IgD-negative memory B cell (primary cell): Measurements from ENCODE around the gene SRSF4. TPM values are rescaled to one million over a fixed set of nuclear protein-coding genes. Genes with fewer than 3 reads are reported as not detected.

ENCODE experiments used
- H3K27ac Mint-ChIP-seq, 3 donors: one replicate each; pipeline ENCODE4 v1.8.0; 2020 to 2022; ENCODE audit warnings: mild to moderate bottlenecking in 3 of 3, mixed read lengths in 3 of 3, moderate library complexity in 1 of 3
- H3K27me3 Mint-ChIP-seq: one replicate; pipeline ENCODE4 v1.8.0; 2021; ENCODE audit warnings: mixed read lengths
- H3K36me3 Mint-ChIP-seq: one replicate; pipeline ENCODE4 v1.8.0; 2020; ENCODE audit warnings: mild to moderate bottlenecking, mixed read lengths
- H3K4me1 Mint-ChIP-seq, 3 donors: one replicate each; pipeline ENCODE4 v1.8.0; 2020 to 2022; ENCODE audit warnings: mixed read lengths in 3 of 3, mild to moderate bottlenecking in 1 of 3
- H3K4me3 Mint-ChIP-seq, 4 donors: one replicate each; pipeline ENCODE4 v1.8.0; 2020 to 2022; ENCODE audit warnings: mild to moderate bottlenecking in 4 of 4, mixed read lengths in 4 of 4, moderate library complexity in 3 of 4
- H3K9me3 Mint-ChIP-seq, 3 donors: one replicate each; pipeline ENCODE4 v1.8.0; 2020 to 2021; ENCODE audit warnings: mixed read lengths in 3 of 3, mild to moderate bottlenecking in 1 of 3
- polyA plus RNA-seq: library from polyadenylated mRNA; unstranded; fragments of 300-500 nt; fragmentation: Illumina TruSeq; gene quantifications from one replicate; pipeline ENCODE4 v1.2.3, GENCODE V29; 2021

Gene SRSF4
- polyA plus RNA-seq, 1 donor from 2014 or later = 88.3 TPM

DNA sequence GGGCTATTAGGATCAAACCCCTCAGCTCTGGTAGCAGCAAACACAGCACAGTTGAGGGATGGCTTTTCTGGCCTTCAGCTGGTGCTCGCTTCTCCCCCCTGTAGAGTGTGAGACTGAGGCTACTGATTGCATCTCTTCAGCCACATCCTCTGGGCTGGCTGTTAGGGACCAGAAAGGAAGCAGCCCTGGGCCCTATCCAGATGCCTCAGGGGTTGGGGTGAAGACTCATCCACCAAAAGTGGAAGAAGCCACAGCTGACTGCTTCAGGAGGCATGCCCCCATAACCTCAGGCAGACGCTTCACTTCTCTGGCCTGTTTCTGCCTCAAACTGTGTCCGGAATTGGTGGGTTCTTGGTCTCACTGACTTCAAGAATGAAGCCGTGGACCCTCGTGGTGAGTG, 51.8 kb downstream of the SRSF4 start:
- Mint-ChIP-seq H3K9me3 (peaks cover 0 to 1% (median 0%) of the 10 kb centered on the region in 3 donors), H3K27me3 (peaks cover 13% of the 10 kb centered on the region), H3K4me1 (peaks cover 0 to 7% (median 7%) of the 10 kb centered on the region in 3 donors), H3K36me3 (no peaks in the 10 kb centered on the region), H3K27ac (no peak overlapping the region), H3K4me3 (no peak overlapping the region)

DNA sequence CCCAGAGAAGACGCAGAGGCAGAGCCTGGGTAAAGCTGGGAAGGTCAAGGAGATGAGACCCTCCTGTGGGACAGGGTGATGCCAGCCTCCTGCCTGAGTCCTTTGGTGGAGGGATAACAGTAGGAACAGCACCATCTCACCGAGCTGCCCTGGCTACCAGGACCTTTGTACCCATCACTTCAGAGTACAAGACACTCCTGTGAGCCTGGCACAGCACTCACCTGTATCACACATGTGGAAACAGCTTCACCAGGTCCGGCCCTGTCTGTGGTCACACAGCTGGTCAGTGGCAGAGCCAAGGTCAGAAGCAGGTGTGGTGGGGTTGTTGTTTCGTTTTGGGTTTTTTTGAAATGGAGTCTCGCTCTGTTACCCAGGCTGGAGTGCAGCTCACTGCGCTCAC, 53.0 kb downstream of the SRSF4 start:
- H3K36me3 Mint-ChIP-seq = no peaks in the 10 kb centered on the region
- peaks cover 0 to 7% (median 7%) of the 10 kb centered on the region in 3 donors for H3K4me1 Mint-ChIP-seq
- no peaks in the 10 kb centered on the region for H3K9me3 Mint-ChIP-seq
- H3K4me3 Mint-ChIP-seq = no peak overlapping the region
- H3K27me3 Mint-ChIP-seq = peaks cover 13% of the 10 kb centered on the region
- H3K27ac Mint-ChIP-seq = no peak overlapping the region

DNA sequence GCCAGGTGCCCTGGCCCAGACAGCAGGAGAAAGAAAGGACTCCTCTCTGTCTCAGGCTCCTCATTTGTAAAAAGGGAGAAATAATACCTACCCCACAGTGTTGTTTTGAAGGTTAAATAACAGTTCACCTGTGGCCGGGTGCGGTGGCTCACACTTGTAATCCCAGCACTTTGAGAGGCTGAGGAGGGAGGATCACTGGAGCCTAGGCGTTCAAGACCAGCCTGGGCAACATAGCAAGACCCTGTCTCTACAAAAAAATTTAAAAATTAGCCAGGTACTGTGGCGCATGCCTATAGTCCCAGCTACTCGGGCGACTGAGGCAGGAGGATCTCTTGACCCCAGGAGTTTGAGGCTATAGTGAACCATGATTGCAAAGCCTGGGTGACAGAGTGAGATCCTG, 55.5 kb downstream of the SRSF4 start:
- peaks cover 19% of the 10 kb centered on the region for H3K27me3 Mint-ChIP-seq

DNA sequence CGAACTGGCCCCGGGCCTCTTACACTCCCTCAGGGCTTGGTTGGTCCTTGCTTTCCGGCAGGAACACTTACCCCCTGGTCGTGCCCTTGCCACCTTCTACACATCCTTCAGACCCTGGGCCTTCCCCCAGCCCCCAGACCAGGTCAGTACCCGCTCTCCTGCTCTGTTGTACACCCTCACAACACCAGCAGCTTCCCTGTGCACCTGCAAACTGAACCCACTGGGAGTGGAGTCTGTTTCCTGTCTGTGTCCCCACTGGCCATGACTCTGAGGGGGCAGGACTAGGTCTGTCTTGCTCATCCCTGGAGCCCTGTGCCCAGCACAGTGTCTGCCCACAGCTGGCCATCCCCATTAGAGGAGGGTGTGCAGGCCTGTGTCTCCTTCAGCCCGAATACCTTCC, 55.9 kb downstream of the SRSF4 start:
- Mint-ChIP-seq H3K36me3 (no peaks in the 10 kb centered on the region), H3K9me3 (no peaks in the 10 kb centered on the region), H3K4me3 (peak overlapping the region; percentile 55 to 97 (median 89)), H3K4me1 (peaks cover 0 to 7% (median 4%) of the 10 kb centered on the region in 3 donors), H3K27me3 (peaks cover 19% of the 10 kb centered on the region), H3K27ac (peak overlapping the region in 1 of 3 donors; percentile 78)

More for the DNA sequence above, 55.5 kb downstream of the SRSF4 start:
- H3K4me3 Mint-ChIP-seq = peak overlapping the region; percentile 10 to 97 (median 58)
- H3K36me3 Mint-ChIP-seq = no peaks in the 10 kb centered on the region
- H3K9me3 Mint-ChIP-seq = no peaks in the 10 kb centered on the region
- H3K4me1 Mint-ChIP-seq = peaks cover 0 to 7% (median 4%) of the 10 kb centered on the region in 3 donors
- peak overlapping the region in 1 of 3 donors; percentile 78 for H3K27ac Mint-ChIP-seq

DNA sequence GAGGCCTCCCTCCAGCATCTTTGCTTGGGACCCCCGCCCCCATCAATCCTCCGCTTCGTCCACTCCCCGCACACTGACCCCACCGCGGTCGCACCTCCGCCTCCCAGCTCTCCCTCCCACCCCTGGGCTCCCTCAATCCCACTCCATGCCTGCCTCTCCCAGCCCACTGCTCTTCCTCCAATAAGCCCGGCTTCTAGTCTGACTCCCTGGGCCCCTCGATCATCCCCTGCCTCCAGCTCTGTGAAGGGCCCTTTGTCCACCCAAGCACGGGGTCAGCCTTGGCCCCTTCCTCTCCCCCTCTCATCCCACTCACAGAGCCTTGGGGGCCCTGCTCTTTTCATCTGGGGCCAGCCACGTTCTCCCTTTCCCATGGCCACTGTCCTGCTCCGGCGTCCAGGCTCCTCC, 56.5 kb downstream of the SRSF4 start:
- Mint-ChIP-seq H3K27me3 (peaks cover 19% of the 10 kb centered on the region), H3K9me3 (no peaks in the 10 kb centered on the region), H3K4me1 (peaks cover 0 to 7% (median 4%) of the 10 kb centered on the region in 3 donors), H3K36me3 (no peaks in the 10 kb centered on the region), H3K4me3 (peak overlapping the region; percentile 55 to 97 (median 89)), H3K27ac (peak overlapping the region in 1 of 3 donors; percentile 78)

DNA sequence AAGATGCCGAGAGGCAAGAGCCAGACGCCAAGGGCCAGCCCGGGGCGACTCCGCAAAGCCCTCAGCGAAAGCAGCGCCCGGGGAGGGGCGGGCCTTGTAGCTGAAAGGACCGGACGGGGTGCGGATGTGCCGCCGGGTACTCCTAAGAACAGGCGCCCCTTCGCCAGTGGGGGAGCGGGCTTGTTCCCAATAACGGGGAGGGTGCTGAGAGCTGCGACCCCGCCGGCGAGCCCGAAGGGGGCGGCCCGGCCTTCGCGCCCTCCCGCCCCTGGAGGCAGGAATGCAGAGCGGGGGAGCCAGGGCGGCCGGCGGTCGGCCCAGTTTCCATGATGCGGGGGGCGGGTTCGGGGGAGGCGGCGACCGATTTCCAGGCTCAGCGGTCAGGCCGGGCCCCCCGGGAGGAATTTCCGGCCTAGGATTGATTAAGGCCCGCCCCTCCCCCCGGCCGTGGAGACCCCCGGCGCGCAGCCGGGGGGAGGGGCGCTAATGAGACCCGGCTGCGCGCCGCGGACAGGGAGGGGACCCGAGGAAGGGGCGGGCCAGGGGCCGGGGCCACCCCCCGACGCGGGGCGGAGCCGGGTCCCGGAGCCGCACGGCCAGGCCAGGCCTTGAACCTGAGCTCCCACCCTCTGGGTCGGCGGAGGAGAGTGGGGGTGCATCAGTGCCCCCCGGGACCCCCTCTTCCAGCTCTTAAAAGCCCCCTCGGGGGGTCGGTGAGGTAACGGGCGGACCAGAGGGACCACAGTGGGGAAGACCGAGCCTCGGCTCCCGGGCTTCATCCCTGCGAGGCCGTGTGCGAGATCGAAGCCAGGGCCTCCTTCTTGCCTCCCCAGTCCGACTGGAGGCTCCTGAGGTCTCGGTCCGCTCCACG, 57.1 kb downstream of the SRSF4 start:
- Mint-ChIP-seq H3K36me3 (no peaks in the 10 kb centered on the region), H3K27me3 (peaks cover 18% of the 10 kb centered on the region), H3K4me3 (peak overlapping the region; percentile 60 to 87 (median 81)), H3K9me3 (no peaks in the 10 kb centered on the region), H3K27ac (no peak overlapping the region), H3K4me1 (peaks cover 0 to 7% (median 4%) of the 10 kb centered on the region in 3 donors)

DNA sequence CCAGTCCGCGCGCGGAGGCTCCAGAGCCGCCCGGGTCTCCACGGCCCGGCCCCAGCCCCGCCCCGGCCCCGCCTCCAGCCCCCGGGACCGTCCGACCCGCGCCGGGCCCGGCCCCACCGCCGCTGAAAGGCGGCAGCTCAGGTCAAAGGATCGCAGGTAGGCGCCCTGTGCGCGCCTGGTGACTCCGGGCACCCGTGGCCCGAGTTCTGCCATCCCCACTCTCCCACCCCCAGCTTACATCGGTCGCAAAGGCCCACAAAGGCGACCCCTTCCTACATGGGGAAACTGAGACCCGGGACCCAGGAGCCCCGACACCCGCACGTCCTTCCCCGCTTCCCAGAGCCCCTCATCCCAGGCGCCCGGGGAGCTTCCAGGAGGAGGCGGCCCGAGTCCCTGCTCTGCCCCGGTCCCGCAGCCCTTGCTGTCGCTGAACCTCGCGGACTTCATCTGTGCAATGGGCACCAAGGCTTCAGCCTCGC, 57.8 kb downstream of the SRSF4 start, which contains the start of gene TMEM200B:
TSS of gene TMEM200B (minus strand) at position 17 of the 479 bp plus-strand sequence. CDS start 2,075 bp downstream, outside the sequence.
- Mint-ChIP-seq H3K4me1 (peaks cover 0 to 7% (median 4%) of the 10 kb centered on the region in 3 donors), H3K36me3 (no peaks in the 10 kb centered on the region), H3K4me3 (peak within 1 kb of the TSS; percentile 62 to 91 (median 83)), H3K9me3 (no peaks in the 10 kb centered on the region), H3K27me3 (peaks cover 18% of the 10 kb centered on the region), H3K27ac (peak within 1 kb of the TSS in 1 of 3 donors; percentile 3)

DNA sequence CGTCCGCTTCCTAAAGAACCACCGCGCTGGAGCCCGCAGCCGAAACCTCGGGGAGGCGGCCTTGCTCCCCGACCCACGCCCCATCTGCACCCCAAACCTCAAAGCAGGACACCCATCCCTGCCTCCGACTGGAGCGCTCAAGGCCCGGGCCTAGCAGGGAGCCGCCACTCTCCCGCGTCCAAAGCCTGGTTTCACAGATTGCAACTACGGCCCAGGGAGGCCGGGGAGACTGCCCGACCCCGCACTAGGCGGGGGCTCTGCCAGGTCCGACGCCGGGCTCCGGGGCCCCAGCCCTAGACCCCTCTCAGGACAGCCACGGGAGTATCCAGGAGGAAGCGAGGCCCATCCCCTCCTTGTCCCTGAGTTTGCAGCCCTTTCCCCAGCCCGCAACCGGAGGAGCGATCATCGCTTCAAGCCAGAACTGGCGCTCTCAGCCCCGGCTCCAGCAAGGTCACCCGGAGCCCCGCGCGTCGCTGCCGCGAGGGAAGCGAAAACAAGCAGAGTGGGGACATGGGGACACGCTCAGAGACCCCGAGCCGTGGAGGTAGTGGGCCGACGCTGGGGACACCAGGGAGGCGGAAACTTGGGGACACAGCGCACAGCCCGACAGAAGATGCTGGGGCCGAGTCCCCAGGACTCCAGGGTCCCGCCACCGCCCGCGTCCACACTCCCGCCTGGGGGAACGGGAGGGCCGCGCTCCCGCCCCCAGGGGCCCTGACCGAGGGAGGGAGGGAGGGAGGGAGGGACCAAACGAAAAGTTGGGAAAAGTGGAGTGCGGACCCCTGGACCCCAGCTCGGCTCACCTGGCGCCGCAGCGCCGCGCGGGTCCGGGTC, 58.4 kb downstream of the SRSF4 start:
- Mint-ChIP-seq H3K36me3 (no peaks in the 10 kb centered on the region), H3K4me3 (peak overlapping the region; percentile 62 to 91 (median 81)), H3K4me1 (peaks cover 0 to 7% (median 4%) of the 10 kb centered on the region in 3 donors), H3K9me3 (no peaks in the 10 kb centered on the region), H3K27ac (peak overlapping the region in 1 of 3 donors; percentile 3), H3K27me3 (peaks cover 17% of the 10 kb centered on the region)

DNA sequence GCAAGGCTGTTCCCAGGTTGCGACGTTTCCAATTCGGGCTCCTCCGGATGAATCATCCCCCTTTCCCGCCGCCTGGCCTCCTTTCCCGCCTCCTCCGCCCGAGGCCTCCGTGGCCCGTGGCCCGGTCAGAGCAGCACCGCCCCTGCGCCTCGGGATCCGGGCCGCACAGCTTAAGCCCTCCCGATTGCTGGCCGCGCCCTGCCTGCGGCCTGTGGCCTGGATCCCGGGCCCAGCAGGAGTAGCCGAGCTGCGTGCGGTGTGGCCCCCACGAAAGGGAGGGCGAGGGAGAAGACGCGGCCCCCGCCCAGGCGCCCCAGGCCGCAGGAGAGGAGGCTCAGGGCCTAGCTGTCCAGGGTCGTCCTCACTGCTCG, 59.0 kb downstream of the SRSF4 start:
- no peaks in the 10 kb centered on the region for H3K36me3 Mint-ChIP-seq
- peaks cover 15% of the 10 kb centered on the region for H3K27me3 Mint-ChIP-seq
- peaks cover 0 to 7% (median 2%) of the 10 kb centered on the region in 3 donors for H3K4me1 Mint-ChIP-seq
- H3K4me3 Mint-ChIP-seq = peak overlapping the region; percentile 62 to 91 (median 81)
- no peaks in the 10 kb centered on the region for H3K9me3 Mint-ChIP-seq
- no peak overlapping the region for H3K27ac Mint-ChIP-seq

DNA sequence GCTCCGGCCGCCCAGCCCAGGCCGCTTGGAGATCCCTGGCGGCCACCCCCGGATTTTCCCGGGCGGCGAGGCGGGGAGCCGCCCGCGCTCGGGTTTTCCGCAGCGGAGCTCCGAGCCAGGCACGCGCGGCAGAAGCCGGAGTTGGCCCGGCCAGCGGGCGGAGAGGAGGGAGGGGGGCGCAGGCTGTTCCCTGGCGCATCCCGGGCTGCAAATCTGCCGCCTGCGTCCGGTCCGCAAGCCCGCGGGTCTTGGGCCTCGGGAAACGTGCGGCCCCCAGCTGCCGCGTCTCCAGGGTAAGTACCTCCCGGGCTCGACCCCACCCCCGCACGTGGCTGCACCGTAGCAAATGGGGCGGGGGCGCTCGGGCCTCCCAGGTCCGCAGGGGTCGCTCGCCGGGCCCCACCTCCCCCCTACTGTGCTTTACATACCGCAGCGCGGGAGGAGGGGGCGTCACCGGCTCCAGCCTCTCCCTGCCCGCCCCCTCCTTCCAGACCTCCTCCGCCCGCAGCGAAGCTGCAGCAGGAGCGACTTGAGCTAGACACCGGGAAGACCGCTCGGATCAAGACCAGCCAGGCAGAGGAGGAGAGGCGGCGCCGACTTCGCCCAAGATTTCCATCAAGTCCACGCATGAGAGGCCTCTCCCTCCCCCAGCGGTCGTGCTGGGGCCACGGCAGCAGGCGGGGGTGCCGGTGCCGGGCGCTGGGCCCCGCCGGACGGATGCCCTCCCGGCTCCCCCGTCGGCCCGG, 59.6 kb downstream of the SRSF4 start:
- Mint-ChIP-seq H3K4me1 (peaks cover 0 to 7% (median 2%) of the 10 kb centered on the region in 3 donors), H3K27ac (no peak overlapping the region), H3K4me3 (peak overlapping the region in 2 of 4 donors; percentile 60 to 75), H3K9me3 (no peaks in the 10 kb centered on the region), H3K36me3 (no peaks in the 10 kb centered on the region), H3K27me3 (peaks cover 15% of the 10 kb centered on the region)

DNA sequence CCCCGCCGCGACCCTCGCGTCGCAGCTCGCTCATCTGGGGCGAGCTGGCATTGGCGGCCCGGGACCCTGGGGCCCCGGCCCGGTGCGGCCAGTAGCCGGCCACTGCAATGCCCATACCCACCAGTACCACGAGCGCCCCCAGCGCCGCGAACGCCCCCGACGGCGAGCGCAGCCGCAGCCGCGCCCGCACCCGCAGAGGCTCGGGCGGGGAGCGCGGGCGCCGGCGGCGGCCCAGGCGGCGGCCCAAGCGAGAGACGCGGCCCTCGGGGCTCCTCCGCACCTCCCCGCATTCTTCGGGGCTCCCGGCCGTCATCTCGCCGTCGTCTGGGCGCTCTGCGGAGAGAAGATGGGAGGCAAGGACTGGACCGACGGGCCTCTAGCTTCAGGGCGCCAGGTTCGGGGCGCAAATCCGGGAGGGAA, 60.2 kb downstream of the SRSF4 start:
- Mint-ChIP-seq H3K36me3 (no peaks in the 10 kb centered on the region), H3K27ac (no peak overlapping the region), H3K27me3 (peaks cover 15% of the 10 kb centered on the region), H3K9me3 (no peaks in the 10 kb centered on the region), H3K4me3 (peak overlapping the region in 1 of 4 donors; percentile 60), H3K4me1 (peaks cover 0 to 7% (median 2%) of the 10 kb centered on the region in 3 donors)

DNA sequence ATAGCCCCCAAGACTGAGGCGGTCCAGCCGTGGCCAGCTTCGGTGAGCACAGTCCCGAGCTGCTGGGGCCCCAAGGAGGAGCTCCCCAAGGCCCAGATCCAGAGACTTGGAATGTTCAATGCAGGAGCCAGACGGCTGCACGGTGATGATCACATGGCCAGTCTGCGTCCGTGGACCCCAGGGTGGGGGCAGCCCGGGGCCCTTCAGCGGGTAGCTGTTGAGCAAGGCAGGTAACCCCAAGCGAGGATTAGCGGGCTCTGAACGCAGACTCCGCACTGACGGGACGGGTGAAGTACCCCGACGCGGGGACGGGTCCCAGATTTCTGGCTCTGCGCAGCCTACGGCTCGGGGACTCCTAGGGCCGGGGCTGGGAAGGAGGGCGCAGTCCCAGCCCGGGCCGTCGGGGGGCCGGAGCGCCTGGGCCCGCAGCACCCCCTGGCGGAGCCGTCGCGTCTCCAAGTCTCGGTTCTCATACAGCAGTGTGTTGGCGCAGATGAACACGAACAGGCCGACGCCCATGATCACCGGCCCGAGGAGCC, 60.7 kb downstream of the SRSF4 start:
- Mint-ChIP-seq H3K27me3 (peaks cover 13% of the 10 kb centered on the region), H3K36me3 (no peaks in the 10 kb centered on the region), H3K4me1 (peaks cover 0 to 6% (median 2%) of the 10 kb centered on the region in 3 donors), H3K4me3 (peak overlapping the region in 2 of 4 donors; percentile 43 to 71), H3K27ac (no peak overlapping the region), H3K9me3 (no peaks in the 10 kb centered on the region)

DNA sequence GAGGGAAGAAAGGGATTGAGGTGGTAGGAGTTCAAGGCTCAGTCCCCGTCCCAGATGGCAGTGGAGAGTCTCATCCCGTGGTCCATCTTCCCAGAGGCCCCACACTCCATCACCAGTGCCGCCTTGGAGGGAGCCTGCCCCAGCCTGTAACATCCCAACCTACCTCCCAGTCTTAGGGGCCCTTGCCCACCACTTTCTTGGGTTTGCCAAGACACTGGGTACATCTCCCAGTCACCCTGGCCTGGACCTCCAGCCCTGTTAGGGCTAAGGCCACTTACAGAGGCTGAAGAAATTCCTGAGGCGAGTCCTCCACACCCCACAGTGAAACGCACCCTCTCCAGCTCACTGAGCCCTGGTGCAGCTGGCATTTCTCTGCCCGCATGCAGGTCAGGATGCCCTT, 61.3 kb downstream of the SRSF4 start:
- Mint-ChIP-seq H3K27me3 (peaks cover 8% of the 10 kb centered on the region), H3K4me3 (peak overlapping the region in 2 of 4 donors; percentile 21 to 71), H3K36me3 (peaks cover 2% of the 10 kb centered on the region), H3K27ac (peak overlapping the region in 2 of 3 donors; percentile 73 to 83), H3K4me1 (peaks cover 0 to under 1% (median 0%) of the 10 kb centered on the region in 3 donors), H3K9me3 (no peaks in the 10 kb centered on the region)
